ENCODE data around the gene MRPL52. TPM values are rescaled to one million over a fixed set of nuclear protein-coding genes. Genes with fewer than 3 reads are reported as not detected.

MRPL52 gene
- total and polyA plus RNA-seq, 2 of the 13 experiments (the other 11 are each of a cell fraction or from before 2014, with no cell fraction given), result 118 to 329 TPM

- no peak for TF ChIP-seq MLXIP (CRISPR knock-in tag; IDR thresholded peaks at IDR 0.05; ENCODE audit: borderline replicate concordance)
- TF ChIP-seq KDM4B (CRISPR knock-in tag; IDR thresholded peaks at IDR 0.05), result no peak
- TF ChIP-seq, protein P1, sequence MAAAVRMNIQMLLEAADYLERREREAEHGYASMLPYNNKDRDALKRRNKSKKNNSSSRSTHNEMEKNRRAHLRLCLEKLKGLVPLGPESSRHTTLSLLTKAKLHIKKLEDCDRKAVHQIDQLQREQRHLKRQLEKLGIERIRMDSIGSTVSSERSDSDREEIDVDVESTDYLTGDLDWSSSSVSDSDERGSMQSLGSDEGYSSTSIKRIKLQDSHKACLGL (CRISPR knock-in tag; IDR thresholded peaks at IDR 0.05), result no peak
- TF ChIP-seq KDM5A (IDR thresholded peaks at IDR 0.05; ENCODE audit: borderline replicate concordance, low read length), result no peak
- TF ChIP-seq UBTF (CRISPR knock-in tag; IDR thresholded peaks at IDR 0.05), result no peak
- TF ChIP-seq ARID5B (CRISPR knock-in tag; IDR thresholded peaks at IDR 0.05), result peak; percentile 22; the same call in 1 of the 2 replicates
- peak; percentile 62; the same call in 1 of the 2 replicates for TF ChIP-seq NCOA2 (CRISPR knock-in tag; IDR thresholded peaks at IDR 0.05)
- no peak for TF ChIP-seq CENPX (CRISPR knock-in tag; IDR thresholded peaks at IDR 0.05)
- no peak for TF ChIP-seq MBNL3 (CRISPR knock-in tag; conservative IDR thresholded peaks at IDR 0.05)
- TF ChIP-seq, protein P2, sequence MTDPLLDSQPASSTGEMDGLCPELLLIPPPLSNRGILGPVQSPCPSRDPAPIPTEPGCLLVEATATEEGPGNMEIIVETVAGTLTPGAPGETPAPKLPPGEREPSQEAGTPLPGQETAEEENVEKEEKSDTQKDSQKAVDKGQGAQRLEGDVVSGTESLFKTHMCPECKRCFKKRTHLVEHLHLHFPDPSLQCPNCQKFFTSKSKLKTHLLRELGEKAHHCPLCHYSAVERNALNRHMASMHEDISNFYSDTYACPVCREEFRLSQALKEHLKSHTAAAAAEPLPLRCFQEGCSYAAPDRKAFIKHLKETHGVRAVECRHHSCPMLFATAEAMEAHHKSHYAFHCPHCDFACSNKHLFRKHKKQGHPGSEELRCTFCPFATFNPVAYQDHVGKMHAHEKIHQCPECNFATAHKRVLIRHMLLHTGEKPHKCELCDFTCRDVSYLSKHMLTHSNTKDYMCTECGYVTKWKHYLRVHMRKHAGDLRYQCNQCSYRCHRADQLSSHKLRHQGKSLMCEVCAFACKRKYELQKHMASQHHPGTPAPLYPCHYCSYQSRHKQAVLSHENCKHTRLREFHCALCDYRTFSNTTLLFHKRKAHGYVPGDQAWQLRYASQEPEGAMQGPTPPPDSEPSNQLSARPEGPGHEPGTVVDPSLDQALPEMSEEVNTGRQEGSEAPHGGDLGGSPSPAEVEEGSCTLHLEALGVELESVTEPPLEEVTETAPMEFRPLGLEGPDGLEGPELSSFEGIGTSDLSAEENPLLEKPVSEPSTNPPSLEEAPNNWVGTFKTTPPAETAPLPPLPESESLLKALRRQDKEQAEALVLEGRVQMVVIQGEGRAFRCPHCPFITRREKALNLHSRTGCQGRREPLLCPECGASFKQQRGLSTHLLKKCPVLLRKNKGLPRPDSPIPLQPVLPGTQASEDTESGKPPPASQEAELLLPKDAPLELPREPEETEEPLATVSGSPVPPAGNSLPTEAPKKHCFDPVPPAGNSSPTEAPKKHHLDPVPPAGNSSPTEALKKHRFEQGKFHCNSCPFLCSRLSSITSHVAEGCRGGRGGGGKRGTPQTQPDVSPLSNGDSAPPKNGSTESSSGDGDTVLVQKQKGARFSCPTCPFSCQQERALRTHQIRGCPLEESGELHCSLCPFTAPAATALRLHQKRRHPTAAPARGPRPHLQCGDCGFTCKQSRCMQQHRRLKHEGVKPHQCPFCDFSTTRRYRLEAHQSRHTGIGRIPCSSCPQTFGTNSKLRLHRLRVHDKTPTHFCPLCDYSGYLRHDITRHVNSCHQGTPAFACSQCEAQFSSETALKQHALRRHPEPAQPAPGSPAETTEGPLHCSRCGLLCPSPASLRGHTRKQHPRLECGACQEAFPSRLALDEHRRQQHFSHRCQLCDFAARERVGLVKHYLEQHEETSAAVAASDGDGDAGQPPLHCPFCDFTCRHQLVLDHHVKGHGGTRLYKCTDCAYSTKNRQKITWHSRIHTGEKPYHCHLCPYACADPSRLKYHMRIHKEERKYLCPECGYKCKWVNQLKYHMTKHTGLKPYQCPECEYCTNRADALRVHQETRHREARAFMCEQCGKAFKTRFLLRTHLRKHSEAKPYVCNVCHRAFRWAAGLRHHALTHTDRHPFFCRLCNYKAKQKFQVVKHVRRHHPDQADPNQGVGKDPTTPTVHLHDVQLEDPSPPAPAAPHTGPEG (CRISPR knock-in tag; IDR thresholded peaks at IDR 0.05), result no peak
- no peak for TF ChIP-seq ZNF468 (CRISPR knock-in tag; IDR thresholded peaks at IDR 0.05)
These were observed 33.5 kb upstream of the MRPL52 start (continued) for GRCh38 chr14:22796087-22796707.

Measured in HepG2 (cell line).